CD4-positive, alpha-beta T cell treated with Interleukin-12 subunit alpha and Interleukin-12 subunit beta, for 1 hour (primary cell): Measurements from ENCODE around the gene NAA50.
A peak's percentile ranks its signal among the peaks of the same experiment; 100 is the strongest.

Experiments
- DNase-seq: peaks from one replicate; pipeline ENCODE4 v3.0.0-alpha.2; 2020

Gene NAA50

GRCh38 chr3:113745756-113746547 lies at the start of gene NAA50:
Gene NAA50, minus strand, starts transcription at chr3:113746249. Its CDS starts 300 bp downstream, at chr3:113745949.
- DNase-seq = peak; percentile 97

GRCh38 chr3:113795693-113796092 lies 49.6 kb upstream of the NAA50 start:
- DNase-seq = no peak

- DNase-seq = no peak
These were observed 48.5 kb upstream of the NAA50 start for GRCh38 chr3:113794526-113794925.

GRCh38 chr3:113791381-113791780 lies 45.3 kb upstream of the NAA50 start:
- DNase-seq = no peak

GRCh38 chr3:113783980-113784379 lies 37.9 kb upstream of the NAA50 start:
- no peak for DNase-seq

GRCh38 chr3:113783463-113783862 lies 37.4 kb upstream of the NAA50 start:
- peak; percentile 2 for DNase-seq

GRCh38 chr3:113776564-113776963 lies 30.5 kb upstream of the NAA50 start:
- no peak for DNase-seq

- no peak for DNase-seq
These were observed 29.5 kb upstream of the NAA50 start for GRCh38 chr3:113775516-113775915.

GRCh38 chr3:113773381-113773780 lies 27.3 kb upstream of the NAA50 start:
- no peak for DNase-seq

GRCh38 chr3:113771993-113772392 lies 25.9 kb upstream of the NAA50 start:
- DNase-seq = no peak

- no peak for DNase-seq
These were observed 23.5 kb upstream of the NAA50 start for GRCh38 chr3:113769551-113769950.

GRCh38 chr3:113764698-113765097 lies 18.6 kb upstream of the NAA50 start:
- DNase-seq = no peak

- no peak for DNase-seq
These were observed 12.5 kb upstream of the NAA50 start for GRCh38 chr3:113758389-113759024.

GRCh38 chr3:113754494-113755159 lies 8.6 kb upstream of the NAA50 start:
- no peak for DNase-seq

- no peak for DNase-seq
These were observed 7.4 kb upstream of the NAA50 start for GRCh38 chr3:113753376-113753985.

GRCh38 chr3:113751141-113751540 lies 5.1 kb upstream of the NAA50 start:
- DNase-seq = no peak

- DNase-seq = peak; percentile 20
These were observed 1.4 kb upstream of the NAA50 start for GRCh38 chr3:113747283-113748046.

- peak; percentile 89 for DNase-seq
These were observed 666 bp upstream of the NAA50 start, which contains the start of gene ATP6V1A for GRCh38 chr3:113746548-113747282. Gene ATP6V1A, plus strand, starts transcription at chr3:113747035. Its CDS starts 31,719 bp downstream, at chr3:113778754.

- peak; percentile 89 for DNase-seq
These were observed 901 bp downstream of the NAA50 start for GRCh38 chr3:113744941-113745755.

- peak; percentile 42 for DNase-seq
These were observed 2.9 kb downstream of the NAA50 start for GRCh38 chr3:113743006-113743630.
